OCI-LY3 (cell line): ENCODE data around the gene GALNTL6.

Experiments used
- H2AFZ ChIP-seq: fragments of 200-600, 300-600 bp; shearing (Covaris generic); 2 replicates; pipeline ENCODE4 v1.6.0; 2014; ENCODE audit warnings: antibody characterized with exemption, low read depth, low read length
- H3K27ac ChIP-seq: fragments of 200-600, 300-600 bp; sonication (generic); 2 replicates; pipeline ENCODE4 v1.5.1; 2014; ENCODE audit warnings: mild to moderate bottlenecking, low read length, moderate library complexity, mixed read lengths
- H3K27me3 ChIP-seq: fragments of 200-600, 300-600 bp; sonication (generic); 2 replicates; pipeline ENCODE4 v1.6.1; 2014; ENCODE audit warnings: low read depth, low read length, mixed read lengths
- H3K36me3 ChIP-seq: fragments of 200-600, 300-600 bp; sonication (generic); replicated peaks from 2 replicates; pipeline ENCODE3; 2014; ENCODE audit warnings: low read depth, low read length, mixed read lengths
- H3K4me1 ChIP-seq: fragments of 300-600, 200-600 bp; sonication (generic); 2 replicates; pipeline ENCODE4 v1.6.1; 2014; ENCODE audit warnings: low read length, mixed read lengths
- H3K4me2 ChIP-seq: fragments of 200-600, 300-600 bp; sonication (generic); 2 replicates; pipeline ENCODE4 v1.6.1; 2014; ENCODE audit warnings: low read length, mixed read lengths
- H3K4me3 ChIP-seq: fragments of 300-600, 200-600 bp; sonication (generic); 2 replicates; pipeline ENCODE4 v1.5.1; 2014; ENCODE audit warnings: antibody characterized with exemption, mild to moderate bottlenecking, low read length, moderate library complexity
- H3K79me2 ChIP-seq: fragments of 300-600, 200-600 bp; shearing (Covaris generic); 2 replicates; pipeline ENCODE4 v1.6.1; 2014; ENCODE audit warnings: mild to moderate bottlenecking, low read length, mixed read lengths
- H3K9ac ChIP-seq: fragments of 300-600, 200-600 bp; shearing (Covaris generic); 2 replicates; pipeline ENCODE4 v1.6.0; 2014; ENCODE audit warnings: mild to moderate bottlenecking, low read length, moderate library complexity
- H3K9me3 ChIP-seq: fragments of 200-600, 300-600 bp; shearing (Covaris generic); 2 replicates; pipeline ENCODE4 v1.6.1; 2014; ENCODE audit warnings: low read length, mixed read lengths; ENCODE audit not compliant: insufficient read depth
- H4K20me1 ChIP-seq: fragments of 200-600, 300-600 bp; sonication (generic); 2 replicates; pipeline ENCODE4 v1.6.1; 2016; ENCODE audit warnings: low read length, mixed read lengths; ENCODE audit not compliant: insufficient read depth
- EZH2phosphoT487 ChIP-seq: fragments of 200-600 bp; shearing (Covaris generic); IDR thresholded peaks from 2 replicates; pipeline ENCODE4 v1.6.1; 2018; ENCODE audit warnings: antibody characterized with exemption, mixed run types, low read depth
- TF ChIP-seq, protein P1 (sequence below): fragments of 200-600, 300-600 bp; sonication (generic); IDR thresholded peaks from 2 replicates; pipeline ENCODE4 v1.5.1; 2014; ENCODE audit warnings: antibody characterized with exemption, low read length, low read depth

The GALNTL6 gene

DNA sequence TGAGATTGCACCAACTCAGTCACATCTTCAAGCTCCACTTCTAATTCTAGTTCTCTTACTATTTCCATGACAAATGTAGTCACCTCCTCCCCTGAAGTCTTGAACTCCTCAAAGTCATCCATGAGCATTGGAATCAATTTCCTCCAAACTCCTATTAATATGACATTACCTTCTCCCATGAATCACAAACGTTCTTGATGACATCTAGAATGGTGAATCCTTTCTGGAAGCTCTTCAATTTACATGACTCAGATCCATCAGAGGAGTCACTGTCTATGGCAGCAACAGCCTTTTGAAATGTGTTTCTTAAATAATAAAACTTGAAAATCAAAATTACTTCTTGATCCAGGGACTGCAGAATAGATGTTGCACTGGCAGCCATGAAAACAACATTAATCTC is 34.5 kb downstream of the GALNTL6 start:
- Histone ChIP-seq H3K79me2 (no peaks in the 10 kb centered on the region), H3K9ac (no peak overlapping the region), H3K27me3 (no peaks in the 10 kb centered on the region), H3K4me1 (no peaks in the 10 kb centered on the region), H4K20me1 (no peaks in the 10 kb centered on the region), H3K4me2 (no peak overlapping the region), H3K27ac (no peak overlapping the region), H3K36me3 (no peaks in the 10 kb centered on the region), H3K9me3 (no peaks in the 10 kb centered on the region), H2AFZ (no peak overlapping the region), H3K4me3 (no peak overlapping the region)
- TF ChIP-seq, protein P1, sequence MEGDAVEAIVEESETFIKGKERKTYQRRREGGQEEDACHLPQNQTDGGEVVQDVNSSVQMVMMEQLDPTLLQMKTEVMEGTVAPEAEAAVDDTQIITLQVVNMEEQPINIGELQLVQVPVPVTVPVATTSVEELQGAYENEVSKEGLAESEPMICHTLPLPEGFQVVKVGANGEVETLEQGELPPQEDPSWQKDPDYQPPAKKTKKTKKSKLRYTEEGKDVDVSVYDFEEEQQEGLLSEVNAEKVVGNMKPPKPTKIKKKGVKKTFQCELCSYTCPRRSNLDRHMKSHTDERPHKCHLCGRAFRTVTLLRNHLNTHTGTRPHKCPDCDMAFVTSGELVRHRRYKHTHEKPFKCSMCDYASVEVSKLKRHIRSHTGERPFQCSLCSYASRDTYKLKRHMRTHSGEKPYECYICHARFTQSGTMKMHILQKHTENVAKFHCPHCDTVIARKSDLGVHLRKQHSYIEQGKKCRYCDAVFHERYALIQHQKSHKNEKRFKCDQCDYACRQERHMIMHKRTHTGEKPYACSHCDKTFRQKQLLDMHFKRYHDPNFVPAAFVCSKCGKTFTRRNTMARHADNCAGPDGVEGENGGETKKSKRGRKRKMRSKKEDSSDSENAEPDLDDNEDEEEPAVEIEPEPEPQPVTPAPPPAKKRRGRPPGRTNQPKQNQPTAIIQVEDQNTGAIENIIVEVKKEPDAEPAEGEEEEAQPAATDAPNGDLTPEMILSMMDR = no peak

DNA sequence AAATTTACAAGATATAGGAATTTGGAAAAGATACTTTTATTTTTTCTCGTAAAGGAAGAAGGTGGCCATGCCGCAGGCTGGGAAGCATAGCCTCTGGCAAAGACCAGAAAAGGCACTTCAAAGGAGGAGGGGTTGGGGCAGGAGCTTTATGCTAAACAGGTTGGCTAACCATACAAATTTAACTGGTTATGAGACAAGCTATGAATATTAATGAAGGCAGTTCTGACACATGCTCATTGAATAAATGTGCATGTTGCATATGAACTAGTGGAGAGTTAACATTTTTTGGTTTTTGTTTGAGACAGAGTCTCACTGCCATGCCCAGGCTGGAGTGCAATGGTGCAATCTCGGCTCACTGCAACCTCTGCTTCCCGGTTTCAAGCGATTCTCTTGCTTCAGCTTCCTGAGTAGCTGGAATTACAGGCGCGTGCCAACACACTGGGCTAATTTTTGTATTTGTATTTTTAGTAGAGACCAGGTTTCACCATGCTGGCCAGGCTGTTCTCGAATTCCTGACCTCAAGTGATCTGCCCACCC is 36.5 kb downstream of the GALNTL6 start:
- Histone ChIP-seq H3K4me1 (no peaks in the 10 kb centered on the region), H3K27ac (no peak overlapping the region), H2AFZ (no peak overlapping the region), H3K9ac (no peak overlapping the region), H3K4me3 (no peak overlapping the region), H4K20me1 (no peaks in the 10 kb centered on the region), H3K9me3 (no peaks in the 10 kb centered on the region), H3K79me2 (no peaks in the 10 kb centered on the region), H3K27me3 (no peaks in the 10 kb centered on the region), H3K36me3 (no peaks in the 10 kb centered on the region), H3K4me2 (no peak overlapping the region)
- TF ChIP-seq, protein P1 = no peak
- no peak for TF ChIP-seq EZH2phosphoT487

DNA sequence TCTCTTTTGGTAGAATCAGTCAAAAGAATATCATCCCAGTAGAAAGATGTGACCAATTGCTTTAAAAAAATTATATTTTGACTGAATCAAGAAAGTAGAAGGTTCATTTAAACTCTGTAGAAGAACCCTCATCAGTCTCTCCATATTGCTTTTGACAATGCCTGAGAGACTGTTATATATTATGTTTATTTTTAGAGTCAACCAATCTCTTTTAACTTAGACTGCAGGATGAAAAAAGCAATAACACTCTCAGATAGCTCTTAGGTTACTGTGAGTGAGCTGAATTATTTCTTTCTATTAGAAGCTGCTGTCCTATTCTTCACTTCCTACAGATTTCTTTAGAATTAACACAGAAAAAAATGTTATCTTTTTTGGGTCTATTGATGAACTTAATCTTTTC is 38.1 kb downstream of the GALNTL6 start:
- H3K4me2 ChIP-seq = no peak overlapping the region
- no peak overlapping the region for H2AFZ ChIP-seq

DNA sequence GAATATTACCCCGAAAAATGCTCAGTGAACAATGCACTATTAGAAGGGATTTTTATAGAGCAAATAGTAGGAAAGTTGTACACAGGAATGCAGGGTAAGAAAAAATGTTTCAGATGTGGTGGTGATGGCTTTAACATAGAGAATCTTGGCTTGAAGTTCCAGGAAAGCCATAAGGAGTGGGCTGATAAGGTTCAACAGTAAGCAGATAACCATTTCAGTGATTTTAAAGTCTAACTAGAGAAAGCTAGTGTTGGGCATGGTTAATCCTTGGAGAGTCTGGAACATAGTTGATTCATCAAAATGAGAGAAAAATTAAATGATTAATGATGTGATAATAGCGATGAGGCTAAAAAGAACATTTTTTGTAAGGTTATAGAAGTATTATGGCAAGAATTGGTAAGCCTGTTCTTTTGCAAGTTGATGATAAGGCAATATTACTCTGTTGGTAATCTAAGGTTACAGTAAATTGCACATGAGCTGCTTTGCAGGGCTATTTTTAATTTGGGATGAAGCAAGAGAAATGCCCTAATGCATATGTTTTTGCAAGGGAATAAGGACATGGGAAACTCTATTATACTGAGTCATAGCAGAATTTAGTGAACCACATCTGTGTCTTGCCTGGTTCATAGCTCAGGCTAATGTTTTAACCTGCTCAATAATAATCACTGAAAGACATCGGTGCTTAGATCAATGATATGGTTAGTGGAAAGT is 44.3 kb downstream of the GALNTL6 start:
- no peaks in the 10 kb centered on the region for H3K4me1 ChIP-seq
- TF ChIP-seq, protein P1 = no peak
- no peak for TF ChIP-seq EZH2phosphoT487
- H3K27ac ChIP-seq = no peak overlapping the region
- H3K4me3 ChIP-seq = no peak overlapping the region
- H3K9ac ChIP-seq = no peak overlapping the region
- H3K27me3 ChIP-seq = no peaks in the 10 kb centered on the region
- no peak overlapping the region for H2AFZ ChIP-seq
- no peaks in the 10 kb centered on the region for H3K36me3 ChIP-seq
- H3K9me3 ChIP-seq = no peaks in the 10 kb centered on the region
- H3K4me2 ChIP-seq = no peak overlapping the region
- no peaks in the 10 kb centered on the region for H4K20me1 ChIP-seq
- no peaks in the 10 kb centered on the region for H3K79me2 ChIP-seq

More for the DNA sequence above, 38.1 kb downstream of the GALNTL6 start:
- Histone ChIP-seq H3K9ac (no peak overlapping the region), H3K27ac (no peak overlapping the region), H3K79me2 (no peaks in the 10 kb centered on the region), H3K4me3 (no peak overlapping the region), H3K36me3 (no peaks in the 10 kb centered on the region), H3K27me3 (no peaks in the 10 kb centered on the region), H3K4me1 (no peaks in the 10 kb centered on the region), H4K20me1 (no peaks in the 10 kb centered on the region), H3K9me3 (no peaks in the 10 kb centered on the region)
- no peak for TF ChIP-seq EZH2phosphoT487
- TF ChIP-seq, protein P1 = no peak
